ENCODE results near the gene NOS1. TPM values are rescaled to one million over a fixed set of nuclear protein-coding genes. Genes with fewer than 3 reads are reported as not detected.

NOS1 gene
- total RNA-seq, 1 experiment from 2014 or later: 2.3 TPM

DNA sequence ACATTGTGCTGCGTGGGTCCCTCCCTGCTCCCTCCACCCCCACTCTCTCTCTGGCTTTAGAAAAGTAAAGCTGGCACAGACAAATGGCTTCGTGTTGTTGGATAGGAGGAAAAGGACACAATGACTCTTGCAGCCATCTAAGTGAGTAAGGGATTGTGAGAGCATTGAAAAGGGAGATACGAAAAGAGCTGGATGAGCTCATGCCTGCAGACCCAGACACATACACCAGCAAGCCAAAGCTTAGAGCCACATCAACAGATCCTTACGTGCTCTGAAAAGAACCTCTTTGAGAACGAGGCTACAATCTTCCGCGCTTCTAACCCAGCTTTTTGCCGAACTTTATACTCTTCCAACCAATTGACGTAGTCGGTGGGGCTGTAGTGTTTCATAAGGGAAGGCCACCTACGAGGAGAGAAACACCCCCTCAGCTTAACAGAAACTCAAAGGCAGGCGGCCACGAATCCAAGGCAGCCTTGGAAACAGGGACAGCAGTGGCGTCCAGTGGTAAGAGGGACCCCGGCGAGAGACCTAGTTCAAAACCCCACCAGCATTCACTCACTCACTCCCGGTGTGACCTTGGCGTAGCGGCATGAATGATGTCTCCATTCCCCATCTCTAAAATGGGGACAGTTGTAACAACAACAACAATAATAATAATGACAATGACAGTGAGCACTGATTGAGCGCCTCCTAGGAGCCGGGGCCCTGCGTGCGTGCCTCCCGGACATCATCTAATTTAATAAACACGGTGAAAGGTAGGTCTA is 172.3 kb downstream of the NOS1 start:
- WGBS (ENCODE audit: extremely low coverage, insufficient read length, low lambda C conversion rate): no CpG with 5 or more reads among the region's 25 CpGs
- H2BK15ac ChIP-seq (ENCODE audit: low read depth, low read length): no peak overlapping the region
- Mint-ChIP-seq H3K4me1 (peaks cover 21 to 26% of the 10 kb centered on the region in 2 experiments), H3K36me3 (ENCODE audit: insufficient read depth in 1 of 3, low read depth in 3 of 3) (peaks cover 21 to 44% (median 43%) of the 10 kb centered on the region in 3 experiments), H3K9me3 (0 out of 5 replicates have a peak, but pooled peaks cover 0 to 2% of the 10 kb centered on the region in 2 experiments), H3K4me3 (peak overlapping the region; percentile 96 to 97), H3K27ac (peak overlapping the region; percentile 42 to 95 (median 79); a peak in 5 of 7 replicates), H3K27me3 (ENCODE audit: low read depth) (peaks cover 10% of the 10 kb centered on the region)
- peaks cover 7% of the 10 kb centered on the region for H3K23me2 ChIP-seq (ENCODE audit: insufficient read length, low read depth, low read length, poor library complexity, severe bottlenecking)
- peaks cover 3% of the 10 kb centered on the region; the same call in 1 of the 2 replicates for H3K4me1 ChIP-seq (ENCODE audit: insufficient read depth, low read length)
- H3K14ac ChIP-seq (ENCODE audit: insufficient read depth, low read length): no peak overlapping the region; the same call in 1 of the 2 replicates
- H4K20me1 ChIP-seq (ENCODE audit: control insufficient read depth, insufficient read depth, insufficient read length): no peaks in the 10 kb centered on the region
- H3K79me1 ChIP-seq (ENCODE audit: insufficient read depth, low read depth, low read length, poor library complexity, severe bottlenecking): no peaks in the 10 kb centered on the region
- H3K27me3 ChIP-seq (ENCODE audit: insufficient read depth, low read length): no peaks in the 10 kb centered on the region
- DNase-seq: no peak
- H2BK5ac ChIP-seq (ENCODE audit: insufficient read length, low read length): no peak overlapping the region
- no peak overlapping the region for H2AK5ac ChIP-seq (ENCODE audit: insufficient read length, low read length)
- H3K56ac ChIP-seq (ENCODE audit: insufficient read length, low read depth, low read length): no peak overlapping the region
- TF ChIP-seq, protein P1, sequence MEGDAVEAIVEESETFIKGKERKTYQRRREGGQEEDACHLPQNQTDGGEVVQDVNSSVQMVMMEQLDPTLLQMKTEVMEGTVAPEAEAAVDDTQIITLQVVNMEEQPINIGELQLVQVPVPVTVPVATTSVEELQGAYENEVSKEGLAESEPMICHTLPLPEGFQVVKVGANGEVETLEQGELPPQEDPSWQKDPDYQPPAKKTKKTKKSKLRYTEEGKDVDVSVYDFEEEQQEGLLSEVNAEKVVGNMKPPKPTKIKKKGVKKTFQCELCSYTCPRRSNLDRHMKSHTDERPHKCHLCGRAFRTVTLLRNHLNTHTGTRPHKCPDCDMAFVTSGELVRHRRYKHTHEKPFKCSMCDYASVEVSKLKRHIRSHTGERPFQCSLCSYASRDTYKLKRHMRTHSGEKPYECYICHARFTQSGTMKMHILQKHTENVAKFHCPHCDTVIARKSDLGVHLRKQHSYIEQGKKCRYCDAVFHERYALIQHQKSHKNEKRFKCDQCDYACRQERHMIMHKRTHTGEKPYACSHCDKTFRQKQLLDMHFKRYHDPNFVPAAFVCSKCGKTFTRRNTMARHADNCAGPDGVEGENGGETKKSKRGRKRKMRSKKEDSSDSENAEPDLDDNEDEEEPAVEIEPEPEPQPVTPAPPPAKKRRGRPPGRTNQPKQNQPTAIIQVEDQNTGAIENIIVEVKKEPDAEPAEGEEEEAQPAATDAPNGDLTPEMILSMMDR (conservative IDR thresholded peaks at IDR 0.05): no peak
- H2BK20ac ChIP-seq (ENCODE audit: low read depth, low read length, poor library complexity, severe bottlenecking): no peak overlapping the region
- no peak overlapping the region for H2AFZ ChIP-seq (ENCODE audit: low read length)
- H3K4ac ChIP-seq (ENCODE audit: low read depth, low read length): no peak overlapping the region
- no peak overlapping the region for H3K23ac ChIP-seq (ENCODE audit: insufficient read length, low read depth, low read length)
- H3K79me2 ChIP-seq (ENCODE audit: insufficient read depth, low read length): peaks cover 4% of the 10 kb centered on the region; the same call in 1 of the 2 replicates
- H4K5ac ChIP-seq (ENCODE audit: insufficient read length, low read depth, low read length): no peak overlapping the region
- H4K8ac ChIP-seq (replicated peaks; ENCODE audit: insufficient read length, low read depth, low read length): no peak overlapping the region
- peak overlapping the region; percentile 67 for H3K9ac ChIP-seq (ENCODE audit: extremely low read depth, insufficient read length, low read length)
- H3K4me2 ChIP-seq (ENCODE audit: insufficient read depth, insufficient read length, low read length): peak overlapping the region; percentile 82
- H2BK12ac ChIP-seq (ENCODE audit: insufficient read length, low read depth, low read length): no peak overlapping the region
- H3T11ph ChIP-seq (ENCODE audit: low read length): no peak overlapping the region
- H3K18ac ChIP-seq (ENCODE audit: insufficient read length, low read depth, low read length): no peak overlapping the region
- no peaks in the 10 kb centered on the region for H3K9me3 ChIP-seq (ENCODE audit: control insufficient read depth, low read depth, low read length)
- no peak overlapping the region for H2BK120ac ChIP-seq (ENCODE audit: low read depth, low read length, poor library complexity, severe bottlenecking)
- H4K91ac ChIP-seq (ENCODE audit: insufficient read length, low read depth, low read length): no peak overlapping the region
- no peak overlapping the region for H3K27ac ChIP-seq (ENCODE audit: insufficient read length, low read depth, low read length)
